Spleen (tissue), 11 donors: Measurements from ENCODE around the gene IL19. TPM values are rescaled to one million over a fixed set of nuclear protein-coding genes. Genes with fewer than 3 reads are reported as not detected.
A peak's percentile ranks its signal among the peaks of the same experiment; 100 is the strongest.

ENCODE experiments used
- DNase-seq: peaks from one replicate; pipeline ENCODE4 v3.0.0-alpha.2; 2020
- H3K27ac ChIP-seq, 8 donors: fragments of 200-600 bp; sonication (generic) in 7 of 8; 1 replicate in 4 of 8; 2 replicates in 4 of 8; pipeline versions ENCODE4 v1.5.0 to v1.8.0; 2016 to 2021; ENCODE audit warnings: inconsistent platforms in 4 of 8, mild to moderate bottlenecking in 4 of 8, moderate library complexity in 1 of 8
- H3K27me3 ChIP-seq, 7 donors: fragments of 200-600 bp; sonication (generic) in 6 of 7; replicated peaks in 1 of 7; 1 replicate in 4 of 7; 2 replicates in 3 of 7; pipeline versions ENCODE4 v1.5.0 to v1.8.0; 2016 to 2021; ENCODE audit warnings: inconsistent platforms in 3 of 7, mild to moderate bottlenecking in 1 of 7
- H3K36me3 ChIP-seq, 6 donors: fragments of 200-600 bp; sonication (generic) in 5 of 6; 1 replicate in 4 of 6; 2 replicates in 2 of 6; pipeline versions ENCODE4 v1.5.0 to v1.8.0; 2016 to 2021; ENCODE audit warnings: inconsistent platforms in 2 of 6
- H3K4me1 ChIP-seq, 6 donors: fragments of 200-600 bp; sonication (generic) in 5 of 6; 1 replicate in 3 of 6; 2 replicates in 3 of 6; pipeline versions ENCODE4 v1.5.0 to v1.8.0; 2016 to 2021; ENCODE audit warnings: inconsistent platforms in 3 of 6
- H3K4me3 ChIP-seq, 8 donors: fragments of 200-600 bp; sonication (generic) in 7 of 8; 1 replicate in 4 of 8; 2 replicates in 4 of 8; pipeline versions ENCODE4 v1.5.0 to v1.8.0; 2016 to 2021; ENCODE audit warnings: inconsistent platforms in 4 of 8, mild to moderate bottlenecking in 4 of 8, moderate library complexity in 2 of 8
- H3K9me3 ChIP-seq, 8 donors: fragments of 200-600 bp; sonication (generic) in 7 of 8; 1 replicate in 4 of 8; 2 replicates in 4 of 8; pipeline versions ENCODE4 v1.5.0 to v1.8.0; 2016 to 2021; ENCODE audit warnings: inconsistent platforms in 4 of 8
- CTCF ChIP-seq, 11 experiments: fragments of 200-600 bp in 7 of 11; fragments of 450-650 bp in 4 of 11; sonication (generic) in 4 of 11; IDR thresholded peaks in 8 of 11; conservative IDR thresholded peaks in 3 of 11; 1 replicate in 7 of 11; 2 replicates in 4 of 11; pipeline versions ENCODE4 v1.4.0 to v1.8.0; 2016 to 2021; ENCODE audit warnings: antibody characterized with exemption in 11 of 11, inconsistent platforms in 4 of 11, mild to moderate bottlenecking in 1 of 11
- POLR2A ChIP-seq, 3 donors: fragments of 450-650 bp; IDR thresholded peaks; one replicate each; pipeline ENCODE4 v1.5.1; 2017; ENCODE audit warnings: antibody characterized with exemption in 3 of 3, mild to moderate bottlenecking in 1 of 3
- POLR2AphosphoS5 ChIP-seq, 3 donors: sonication (generic); formaldehyde crosslinking; IDR thresholded peaks; one replicate each; pipeline ENCODE4 v1.5.1; 2017; ENCODE audit warnings: antibody characterized with exemption in 3 of 3
- WGBS, 5 donors: extraction: QIAGEN DNeasy Blood & Tissue Kit in 3 of 5; methylation state at CpG; one replicate each; pipeline versions ENCODE4 v1.1.5 to v1.1.7; 2013 to 2018; 5-methylcytosine and 5-hydroxymethylcytosine counted together
- intact Hi-C: fragments of 100-400 bp; cut with DNase I; formaldehyde crosslinking; loops from one replicate; pipeline ENCODE4 v1.15.0; 2023; ENCODE audit warnings: low total_unique reads
- polyA plus RNA-seq, 3 donors: library from polyadenylated mRNA; stranded (reverse); fragments of 200-250 nt; gene quantifications; one replicate each; pipeline ENCODE4 v1.2.1, GENCODE V29; 2013
- total RNA-seq, 7 donors: library from RNA; depleted of rRNA in 3 of 7; stranded (reverse); fragments of >200 nt in 3 of 7; fragmentation: NEBNext Ultra II Directional in 4 of 7; extraction: Animal tissue kit (Norgen Biotek cat#: 25700) in 4 of 7; gene quantifications; one replicate each; pipeline versions ENCODE4 v1.1.0 to v1.2.1, GENCODE V29; 2016 to 2021
- donor health status: healthy with polysubstance abuse.
- donor health status: DM: no; HTN: no; CAD: no; lungs with moderate emphysema.
- donor health status: DM: no; HTN: no; CAD: no.
- donor health status: Bipolar disorder and iron deficiency.
- donor health status: healthy.
- donor health status: DM: no; HTN: no; CAD: no.
- donor health status: DM: yes; HTN: yes; CAD: no.

Gene IL19
- total and polyA plus RNA-seq, 10 donors: 0.09 to 2.2 (median 0.12) TPM; not detected in 7

GRCh38 chr1:206793620-206794019, 23.0 kb downstream of the IL19 start:
- 58 to 70% (median 62%) methylated on average over 7 of the region's 7 CpGs for WGBS, 5 donors
- no peaks in the 10 kb centered on the region for H3K36me3 ChIP-seq

GRCh38 chr1:206794294-206794908, 23.8 kb downstream of the IL19 start:
- Histone ChIP-seq H3K4me3 (no peak overlapping the region), H3K27me3 (no peaks in the 10 kb centered on the region), H3K9me3 (no peaks in the 10 kb centered on the region), H3K4me1 (peaks cover 0 to 72% (median 25%) of the 10 kb centered on the region in 6 donors), H3K27ac (peak overlapping the region in 1 of 8 donors; percentile 9), H3K36me3 (no peaks in the 10 kb centered on the region)
- no peak for TF ChIP-seq CTCF (IDR thresholded peaks at IDR 0.05 in 8 of 11, conservative IDR thresholded peaks at IDR 0.05 in 3 of 11)
- TF ChIP-seq POLR2A (IDR thresholded peaks at IDR 0.05): no peak
- no peak for TF ChIP-seq POLR2AphosphoS5 (IDR thresholded peaks at IDR 0.05)
- intact Hi-C loops: no loop called here
- DNase-seq: no peak
- 73 to 83% (median 79%) methylated on average over 11 of the region's 11 CpGs for WGBS, 5 donors

More at GRCh38 chr1:206793620-206794019, 23.0 kb downstream of the IL19 start:
- no peaks in the 10 kb centered on the region for H3K9me3 ChIP-seq
- no peak overlapping the region for H3K27ac ChIP-seq
- TF ChIP-seq CTCF (IDR thresholded peaks at IDR 0.05 in 8 of 11, conservative IDR thresholded peaks at IDR 0.05 in 3 of 11) (no peak), POLR2A (IDR thresholded peaks at IDR 0.05) (no peak), POLR2AphosphoS5 (IDR thresholded peaks at IDR 0.05) (no peak)
- intact Hi-C loops: no loop called here
- DNase-seq: no peak
- peaks cover 0 to 72% (median 25%) of the 10 kb centered on the region in 6 donors for H3K4me1 ChIP-seq
- no peak overlapping the region for H3K4me3 ChIP-seq
- H3K27me3 ChIP-seq: no peaks in the 10 kb centered on the region

- 88 to 96% (median 91%) methylated on average over 3 of the region's 3 CpGs for WGBS, 5 donors
- no peak for DNase-seq
- Histone ChIP-seq H3K27ac (peak overlapping the region in 1 of 8 donors; percentile 36), H3K27me3 (no peaks in the 10 kb centered on the region), H3K4me1 (peaks cover 0 to 61% (median 22%) of the 10 kb centered on the region in 6 donors), H3K9me3 (no peaks in the 10 kb centered on the region), H3K4me3 (no peak overlapping the region), H3K36me3 (no peaks in the 10 kb centered on the region)
- intact Hi-C loops: no loop called here
- no peak for TF ChIP-seq CTCF (IDR thresholded peaks at IDR 0.05 in 8 of 11, conservative IDR thresholded peaks at IDR 0.05 in 3 of 11)
- no peak for TF ChIP-seq POLR2A (IDR thresholded peaks at IDR 0.05)
- TF ChIP-seq POLR2AphosphoS5 (IDR thresholded peaks at IDR 0.05): no peak
Observed at GRCh38 chr1:206796116-206796515, 25.5 kb downstream of the IL19 start.

- Histone ChIP-seq H3K9me3 (no peaks in the 10 kb centered on the region), H3K27ac (peak overlapping the region in 2 of 8 donors; percentile 32 to 36), H3K4me3 (no peak overlapping the region), H3K36me3 (no peaks in the 10 kb centered on the region), H3K27me3 (no peaks in the 10 kb centered on the region), H3K4me1 (peaks cover 0 to 58% (median 19%) of the 10 kb centered on the region in 6 donors)
- no peak for DNase-seq
- intact Hi-C loops: no loop called here
- no peak for TF ChIP-seq CTCF (IDR thresholded peaks at IDR 0.05 in 8 of 11, conservative IDR thresholded peaks at IDR 0.05 in 3 of 11)
- TF ChIP-seq POLR2AphosphoS5 (IDR thresholded peaks at IDR 0.05): peak in 1 of 3 donors; percentile 42
- WGBS, 5 donors: 54 to 84% (median 63%) methylated on average over 8 of the region's 8 CpGs
Observed at GRCh38 chr1:206796981-206797402, 26.4 kb downstream of the IL19 start.
